Neutrophil (primary cell): ENCODE data around the gene BPIFA2.

ENCODE experiments used
- H3K27ac ChIP-seq: fragments of 200-600 bp; sonication (generic); 2 replicates; pipeline ENCODE4 v1.5.1; 2016; ENCODE audit warnings: mild to moderate bottlenecking, moderate library complexity
- H3K27me3 ChIP-seq: fragments of 200-600 bp; sonication (generic); 2 replicates; pipeline ENCODE4 v1.6.0; 2016; ENCODE audit warnings: mild to moderate bottlenecking
- H3K36me3 ChIP-seq: fragments of 200-600 bp; sonication (generic); 2 replicates; pipeline ENCODE4 v1.5.1; 2017
- H3K4me1 ChIP-seq, 2 experiments: fragments of 200-600 bp in 1 of 2; sonication (generic) in 1 of 2; 1 replicate in 1 of 2; 2 replicates in 1 of 2; pipeline versions ENCODE4 v1.5.1 to v1.6.1; 2013 to 2016; ENCODE audit warnings: low read depth in 1 of 2, low read length in 1 of 2, mild to moderate bottlenecking in 1 of 2, moderate library complexity in 1 of 2; ENCODE audit not compliant: control insufficient read depth in 1 of 2, insufficient read depth in 1 of 2
- H3K4me3 ChIP-seq, 2 experiments: fragments of 200-600 bp in 1 of 2; sonication (generic) in 1 of 2; 1 replicate in 1 of 2; 2 replicates in 1 of 2; pipeline ENCODE4 v1.5.1; 2013 to 2016; ENCODE audit warnings: low read depth in 1 of 2, low read length in 1 of 2, mild to moderate bottlenecking in 1 of 2, moderate library complexity in 1 of 2
- H3K9me3 ChIP-seq: fragments of 200-600 bp; sonication (generic); 2 replicates; pipeline ENCODE4 v1.5.1; 2016
- TF ChIP-seq, protein P1 (sequence below): fragments of 200-600 bp; sonication (generic); IDR thresholded peaks from 2 replicates; pipeline ENCODE4 v1.5.1; 2016; ENCODE audit warnings: antibody characterized with exemption

BPIFA2 gene

DNA sequence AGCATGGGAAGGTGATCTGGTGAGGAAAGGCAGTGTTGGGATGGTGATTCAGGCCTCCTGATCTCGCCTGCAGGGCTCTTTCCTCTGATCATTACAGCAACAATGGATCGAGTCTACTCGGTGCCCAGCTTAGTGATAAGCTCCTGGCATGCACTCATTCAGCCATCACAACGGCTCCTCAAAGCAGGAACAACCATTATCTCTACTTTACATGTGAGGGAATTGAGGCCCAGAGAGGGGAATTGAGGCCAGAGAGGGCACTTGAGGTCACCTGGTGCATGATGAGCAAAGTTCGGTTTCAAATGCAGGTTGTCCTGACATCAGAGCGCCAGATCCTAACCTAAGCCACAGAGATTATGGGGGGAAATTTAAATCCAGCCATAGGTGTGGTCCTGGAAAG, 42.0 kb upstream of the BPIFA2 start:
- Histone ChIP-seq H3K4me3 (no peak overlapping the region), H3K9me3 (no peaks in the 10 kb centered on the region), H3K4me1 (no peaks in the 10 kb centered on the region), H3K27me3 (peaks cover 18% of the 10 kb centered on the region), H3K36me3 (no peaks in the 10 kb centered on the region), H3K27ac (no peak overlapping the region)
- TF ChIP-seq, protein P1, sequence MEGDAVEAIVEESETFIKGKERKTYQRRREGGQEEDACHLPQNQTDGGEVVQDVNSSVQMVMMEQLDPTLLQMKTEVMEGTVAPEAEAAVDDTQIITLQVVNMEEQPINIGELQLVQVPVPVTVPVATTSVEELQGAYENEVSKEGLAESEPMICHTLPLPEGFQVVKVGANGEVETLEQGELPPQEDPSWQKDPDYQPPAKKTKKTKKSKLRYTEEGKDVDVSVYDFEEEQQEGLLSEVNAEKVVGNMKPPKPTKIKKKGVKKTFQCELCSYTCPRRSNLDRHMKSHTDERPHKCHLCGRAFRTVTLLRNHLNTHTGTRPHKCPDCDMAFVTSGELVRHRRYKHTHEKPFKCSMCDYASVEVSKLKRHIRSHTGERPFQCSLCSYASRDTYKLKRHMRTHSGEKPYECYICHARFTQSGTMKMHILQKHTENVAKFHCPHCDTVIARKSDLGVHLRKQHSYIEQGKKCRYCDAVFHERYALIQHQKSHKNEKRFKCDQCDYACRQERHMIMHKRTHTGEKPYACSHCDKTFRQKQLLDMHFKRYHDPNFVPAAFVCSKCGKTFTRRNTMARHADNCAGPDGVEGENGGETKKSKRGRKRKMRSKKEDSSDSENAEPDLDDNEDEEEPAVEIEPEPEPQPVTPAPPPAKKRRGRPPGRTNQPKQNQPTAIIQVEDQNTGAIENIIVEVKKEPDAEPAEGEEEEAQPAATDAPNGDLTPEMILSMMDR = no peak

DNA sequence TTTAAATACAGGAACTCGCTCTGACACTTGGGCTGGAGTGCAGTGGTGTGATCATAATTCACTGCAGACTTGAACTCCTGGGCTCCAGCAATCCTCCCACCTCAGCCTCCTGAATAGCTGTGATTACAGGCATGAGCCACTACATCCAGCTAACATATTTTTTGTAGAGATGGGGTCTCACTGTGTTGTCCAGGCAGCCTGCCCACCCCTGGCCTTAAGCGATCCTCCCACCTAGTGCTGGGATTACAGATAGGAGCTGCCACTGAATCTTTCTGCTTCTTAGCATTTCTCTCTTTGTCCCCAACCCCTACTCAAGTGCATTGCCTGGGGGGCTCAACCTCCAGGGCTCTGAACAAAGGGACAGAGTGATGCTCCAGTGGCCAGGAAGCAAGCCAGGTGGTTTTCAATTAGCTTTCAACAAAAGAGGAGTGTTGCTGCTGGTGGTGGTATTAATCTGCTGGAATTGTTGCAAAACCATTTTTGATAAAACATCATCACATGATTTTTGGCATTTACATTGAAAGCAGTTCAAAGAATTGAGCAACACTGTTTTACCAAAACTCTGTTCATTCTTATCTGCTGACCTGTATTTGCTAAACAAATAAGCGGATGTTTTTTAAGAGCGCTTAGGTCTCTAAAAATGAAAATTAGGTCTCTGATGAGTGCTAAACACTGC, 40.4 kb upstream of the BPIFA2 start:
- TF ChIP-seq, protein P1 = no peak
- Histone ChIP-seq H3K27ac (no peak overlapping the region), H3K4me1 (no peaks in the 10 kb centered on the region), H3K9me3 (no peaks in the 10 kb centered on the region), H3K27me3 (peaks cover 18% of the 10 kb centered on the region), H3K4me3 (no peak overlapping the region), H3K36me3 (no peaks in the 10 kb centered on the region)

DNA sequence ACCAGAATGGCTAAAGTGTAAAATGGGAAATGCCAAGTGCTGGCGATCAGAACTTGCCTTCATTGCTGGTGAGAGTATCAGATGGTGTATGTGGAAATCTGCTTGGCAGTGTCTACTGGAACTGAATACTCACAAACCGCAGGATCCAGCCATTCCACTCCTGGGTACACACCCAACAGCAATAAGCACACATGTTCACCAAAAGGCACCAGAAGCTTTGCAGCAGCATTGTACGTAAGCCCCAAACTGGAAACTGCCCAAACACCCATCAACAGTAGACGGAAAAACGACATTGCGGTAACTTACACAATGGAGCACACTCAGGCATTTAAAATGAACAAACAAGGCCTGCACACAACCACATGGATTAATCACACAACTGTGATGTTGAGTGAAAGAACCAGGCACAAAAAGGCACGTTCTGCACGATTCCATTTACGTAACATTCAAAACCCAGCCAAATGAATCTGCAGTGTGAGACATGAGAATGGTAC, 37.3 kb upstream of the BPIFA2 start:
- H3K9me3 ChIP-seq = no peaks in the 10 kb centered on the region
- no peak overlapping the region for H3K27ac ChIP-seq
- TF ChIP-seq, protein P1 = no peak
- no peaks in the 10 kb centered on the region for H3K4me1 ChIP-seq
- no peaks in the 10 kb centered on the region for H3K36me3 ChIP-seq
- no peak overlapping the region for H3K4me3 ChIP-seq
- peaks cover 13% of the 10 kb centered on the region for H3K27me3 ChIP-seq

DNA sequence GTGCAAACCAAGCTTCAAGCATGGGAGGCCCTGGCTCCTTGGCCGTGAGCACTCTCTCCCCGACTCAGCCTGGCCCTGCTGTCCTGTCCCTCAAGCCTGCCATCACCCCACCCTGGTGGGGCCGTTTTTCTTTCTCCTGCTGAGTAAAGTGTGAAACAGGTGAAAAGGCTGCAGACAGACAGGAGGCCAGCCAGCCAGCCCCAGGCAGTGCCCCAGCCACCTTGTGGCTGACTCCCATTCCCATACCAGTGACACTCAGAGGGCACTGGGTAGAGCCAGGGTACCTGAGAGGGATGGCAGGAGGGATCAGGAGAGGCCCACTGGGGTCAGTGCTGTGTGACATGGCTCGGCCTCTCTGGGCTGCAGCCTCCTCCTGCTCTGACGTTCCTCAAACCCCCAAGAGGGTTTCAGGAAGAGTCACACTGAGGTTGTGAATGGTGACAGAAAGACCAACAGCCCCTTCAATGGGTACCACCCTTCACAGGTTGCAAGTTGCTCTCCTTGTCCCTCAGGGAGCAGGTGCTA, 35.9 kb upstream of the BPIFA2 start:
- no peaks in the 10 kb centered on the region for H3K36me3 ChIP-seq
- TF ChIP-seq, protein P1 = no peak

DNA sequence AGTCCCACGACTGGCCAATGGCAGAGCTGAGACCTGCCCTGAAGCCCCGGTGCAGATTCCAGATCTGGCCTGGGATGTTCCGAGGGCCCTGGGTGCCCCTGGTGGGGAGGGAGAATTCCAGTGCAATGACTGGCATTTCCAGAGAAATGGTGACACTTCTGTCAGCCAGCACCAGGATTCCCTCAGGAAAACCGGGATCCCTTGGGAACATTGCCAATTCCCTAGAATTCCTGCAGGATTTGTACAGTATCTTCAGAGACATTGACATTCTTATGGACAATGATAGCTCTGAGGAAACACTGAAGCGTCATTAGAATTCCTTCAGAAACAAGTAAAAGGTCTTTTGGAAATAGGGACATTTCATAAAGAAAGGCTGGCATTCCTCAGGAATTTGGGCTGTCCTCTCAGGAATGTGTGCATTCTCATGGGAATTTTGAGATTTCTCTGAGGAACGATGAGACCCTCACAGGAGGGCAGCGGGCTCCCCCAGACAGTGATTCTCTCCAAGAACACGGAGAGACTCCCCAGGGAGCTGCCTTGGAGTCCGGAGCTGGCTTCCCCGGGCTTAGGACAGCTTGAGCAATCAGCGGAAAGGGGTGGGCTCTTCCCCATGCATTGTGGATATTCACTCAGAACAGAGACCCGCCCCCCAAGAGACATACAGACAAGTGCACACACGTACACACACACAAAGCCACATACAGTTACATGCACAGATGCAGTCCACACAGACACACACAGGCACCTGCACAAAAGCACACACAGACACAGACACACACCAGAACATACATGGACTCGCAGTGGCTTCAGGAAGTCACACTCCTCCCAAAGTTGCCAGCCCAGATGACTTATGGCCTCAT, 35.2 kb upstream of the BPIFA2 start:
- Histone ChIP-seq H3K9me3 (no peaks in the 10 kb centered on the region), H3K4me1 (no peaks in the 10 kb centered on the region), H3K27ac (no peak overlapping the region), H3K27me3 (peaks cover 2% of the 10 kb centered on the region), H3K36me3 (no peaks in the 10 kb centered on the region), H3K4me3 (no peak overlapping the region)
- TF ChIP-seq, protein P1 = no peak

More for the DNA sequence above, 35.9 kb upstream of the BPIFA2 start:
- Histone ChIP-seq H3K27me3 (peaks cover 10% of the 10 kb centered on the region), H3K4me3 (no peak overlapping the region), H3K9me3 (no peaks in the 10 kb centered on the region), H3K27ac (no peak overlapping the region), H3K4me1 (no peaks in the 10 kb centered on the region)
